Measurements from ENCODE around the gene ACTG1.

Gene ACTG1

GRCh38 chr17:81460856-81461460 lies 51.6 kb downstream of the ACTG1 start:
- H3K27me3 ChIP-seq: no peaks in the 10 kb centered on the region
- peaks cover 91% of the 10 kb centered on the region for H3K36me3 ChIP-seq
- peak overlapping the region; percentile 84; the same call in 1 of the 2 replicates for H3K4me2 ChIP-seq
- peaks cover 93% of the 10 kb centered on the region for H3K4me1 ChIP-seq
- peaks cover 79% of the 10 kb centered on the region for H4K20me1 ChIP-seq
- no peak overlapping the region for H3K4me3 ChIP-seq
- no peak overlapping the region for H3K27ac ChIP-seq
- H3K9ac ChIP-seq: no peak overlapping the region
- H3K9me3 ChIP-seq: no peaks in the 10 kb centered on the region
- no peak for TF ChIP-seq Cebpa-rat (IDR thresholded peaks at IDR 0.05)

Data from BLaER1 (cell line).